HL-60/S4 treated with phorbol 12-myristate 13-acetate at 8.2 ng/mL for 4 days and 3 days (cell line): ENCODE results near the gene CEP112.

Experiments used
- in situ Hi-C: fragments of 300-500 bp; cut with MboI; formaldehyde crosslinking; loops from 2 replicates; pipeline ENCODE4 v1.15.0; 2022; ENCODE audit warnings: low sequenced_read_pairs

The CEP112 gene

DNA sequence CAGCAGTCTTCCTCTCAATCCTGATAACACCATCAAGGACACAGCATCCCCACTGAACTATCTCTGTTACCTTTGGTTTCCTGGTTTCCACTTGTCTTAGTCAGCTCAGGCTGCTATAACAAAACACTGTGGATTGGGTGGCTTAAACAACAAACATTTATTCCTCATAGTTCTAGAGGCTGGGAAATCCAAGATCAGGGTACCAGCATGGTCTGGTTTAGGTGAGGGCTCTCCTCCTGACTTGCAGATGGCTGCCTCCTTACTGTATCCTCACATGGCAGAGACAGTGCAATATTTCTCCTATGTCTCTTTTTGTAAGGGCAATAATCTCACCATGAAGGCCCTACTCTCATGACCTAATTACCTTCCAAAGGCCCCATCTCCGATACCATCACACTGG is 527.2 kb downstream of the CEP112 start:
- in situ Hi-C loops = no loop called here

DNA sequence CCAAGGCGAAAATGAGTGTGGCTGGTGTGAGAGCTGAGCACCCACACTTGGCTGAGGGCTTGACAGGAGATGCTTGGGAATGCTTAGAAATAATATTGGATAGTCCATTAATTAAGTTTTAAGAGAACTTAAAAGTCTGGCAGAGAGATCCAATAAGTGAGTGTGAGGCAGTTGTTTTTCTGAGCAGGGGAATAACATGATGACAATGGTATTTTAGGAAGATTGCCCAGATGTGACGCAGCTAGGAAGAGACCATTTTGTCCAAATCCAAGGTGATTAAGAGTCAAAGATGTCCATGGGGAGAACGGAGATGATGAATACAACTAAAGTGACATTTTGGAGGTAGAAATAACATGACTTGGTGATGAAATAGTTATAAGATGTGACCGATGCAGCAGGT is 527.7 kb downstream of the CEP112 start:
- in situ Hi-C loops = no loop called here

DNA sequence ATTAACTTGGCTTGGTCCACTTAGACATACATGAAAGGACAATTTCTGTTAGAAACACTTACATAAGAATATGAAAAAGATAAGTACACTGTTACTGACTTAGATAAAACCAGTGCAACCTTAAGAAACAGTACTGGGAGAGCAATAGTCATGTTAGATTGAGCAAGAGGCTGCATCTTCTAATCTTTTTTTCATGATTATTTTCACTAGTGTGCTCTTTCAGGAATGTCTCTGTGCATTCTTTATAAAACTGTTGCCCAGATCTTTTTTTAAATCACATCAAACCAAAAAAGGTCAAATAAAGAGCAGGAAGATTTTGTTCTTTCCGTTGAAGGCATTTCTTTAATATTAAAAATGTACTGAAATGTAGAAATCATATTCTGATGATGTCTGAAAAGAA is 529.7 kb downstream of the CEP112 start:
- in situ Hi-C loops = no loop called here

DNA sequence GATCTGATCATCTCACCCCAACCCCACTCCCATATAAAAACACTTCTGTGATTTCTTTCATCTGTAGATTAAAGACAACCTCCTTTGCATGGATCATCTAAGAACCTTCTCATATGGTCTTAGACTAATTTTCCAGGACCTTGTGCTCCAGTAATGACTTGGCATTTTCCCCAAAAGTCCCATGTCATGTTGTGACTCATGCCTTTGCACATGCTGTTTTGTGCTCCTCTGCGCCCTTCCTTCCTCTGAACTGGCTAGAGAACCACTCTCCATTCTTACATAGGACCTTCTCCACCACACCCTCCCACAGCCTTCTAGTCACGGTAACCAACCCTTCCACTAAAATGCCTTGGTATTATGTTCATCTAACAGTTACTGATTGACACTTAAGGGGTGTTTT is 531.0 kb downstream of the CEP112 start:
- in situ Hi-C loops = no loop called here

DNA sequence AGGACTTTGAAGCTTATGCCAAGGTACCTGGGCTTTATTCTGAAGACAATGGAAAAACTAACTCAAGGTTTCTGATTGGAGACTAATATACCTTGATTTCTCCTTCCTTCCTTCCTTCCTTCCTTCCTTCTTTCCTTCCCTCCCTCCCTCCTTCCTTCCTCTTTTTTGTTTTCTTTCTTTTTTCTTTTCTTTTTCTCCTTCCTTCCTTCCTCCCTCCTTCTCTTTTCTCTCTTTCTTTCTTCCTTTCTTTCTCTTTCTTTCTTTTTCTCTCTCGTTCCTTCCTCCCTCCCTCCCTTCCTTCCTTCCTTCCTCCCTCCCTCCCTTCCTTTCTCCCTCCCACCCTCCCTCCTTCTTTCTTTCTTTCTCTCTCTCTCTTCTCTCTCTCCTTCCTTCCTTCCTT is 531.9 kb downstream of the CEP112 start:
- in situ Hi-C loops = no loop called here

DNA sequence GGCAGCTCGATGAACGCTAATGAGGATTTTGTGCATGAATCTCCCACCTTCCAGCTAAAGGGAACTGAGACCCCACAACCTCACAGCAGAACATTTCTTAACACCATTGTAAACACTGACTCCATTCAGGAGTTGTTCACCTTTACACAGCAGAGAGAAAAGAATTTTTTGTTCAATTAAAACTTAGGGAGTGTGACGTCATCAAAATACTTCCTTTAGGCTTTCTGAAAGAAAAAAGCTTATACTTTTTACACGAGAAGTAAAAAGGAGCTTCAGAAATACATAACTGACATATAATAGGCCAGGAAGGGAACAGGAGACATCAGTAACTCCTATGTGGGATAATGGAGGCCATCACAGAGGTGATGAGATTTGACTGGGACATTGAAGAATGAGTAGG is 532.4 kb downstream of the CEP112 start:
- in situ Hi-C loops = no loop called here

DNA sequence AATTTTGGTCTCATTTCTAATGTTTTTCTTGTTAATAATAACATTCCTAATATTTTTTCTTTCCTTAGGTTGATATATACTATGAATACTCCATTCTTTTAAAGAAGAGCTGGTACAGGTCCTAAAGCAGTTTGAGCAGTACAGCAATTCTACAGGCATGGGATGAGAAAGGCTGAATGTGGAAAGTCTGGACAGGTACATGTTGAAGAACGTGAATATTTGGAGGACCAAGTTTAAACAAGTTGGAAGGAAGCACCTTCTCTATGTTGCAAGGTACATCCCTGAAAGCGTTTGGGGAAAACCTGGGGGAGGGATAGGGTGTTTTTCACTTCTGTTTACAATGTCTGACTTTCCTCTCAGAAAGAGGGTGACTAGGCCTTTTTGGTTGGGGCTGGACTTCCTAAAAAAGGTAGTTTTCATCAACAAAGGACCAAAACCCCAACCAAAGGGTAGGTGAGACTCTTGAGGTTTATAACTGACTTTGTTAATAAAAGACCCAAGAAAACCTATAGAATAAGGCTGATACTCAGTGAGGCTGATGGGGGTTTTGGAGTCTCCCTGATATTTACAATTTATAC is 534.6 kb downstream of the CEP112 start:
- in situ Hi-C loops = no loop called here

DNA sequence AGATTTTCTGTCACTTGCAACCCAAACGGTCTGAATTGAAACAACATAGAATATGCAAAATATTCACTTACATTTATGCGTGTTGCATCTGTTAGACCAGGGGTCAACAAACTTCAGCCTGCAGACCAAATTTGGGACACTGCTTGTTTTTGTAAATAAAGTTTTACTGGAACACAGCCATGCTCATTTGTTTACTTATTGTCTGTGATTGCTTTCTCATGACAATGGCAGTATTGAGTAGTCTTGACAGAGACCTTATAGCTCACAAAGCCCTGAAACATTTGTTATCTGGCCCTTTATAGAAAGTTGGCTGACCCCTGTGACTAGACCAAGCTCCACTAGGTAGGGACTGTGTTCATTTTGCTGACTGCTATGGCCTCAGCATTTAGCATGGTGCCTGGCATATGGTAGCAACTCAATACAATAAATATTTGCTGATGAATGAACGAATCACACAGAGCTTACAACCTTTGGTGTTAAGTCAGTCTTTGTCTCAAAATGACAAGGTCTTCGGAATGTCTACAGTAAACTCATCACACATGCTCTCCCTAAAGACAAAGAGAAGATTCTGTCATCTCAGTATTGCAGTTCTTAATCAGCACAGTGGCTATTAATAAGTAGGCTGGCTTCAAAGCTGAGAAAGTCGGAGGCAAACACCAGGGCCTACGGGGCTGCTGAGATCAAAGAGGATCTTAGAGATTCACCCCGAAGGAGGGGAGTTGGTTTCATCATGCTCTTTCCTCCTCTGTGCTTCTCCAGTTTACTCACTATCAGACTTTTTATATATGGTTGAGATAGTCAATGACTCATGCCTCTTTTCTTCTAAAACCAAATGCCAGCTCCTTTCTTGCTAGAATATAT is 535.3 kb downstream of the CEP112 start:
- in situ Hi-C loops = no loop called here

DNA sequence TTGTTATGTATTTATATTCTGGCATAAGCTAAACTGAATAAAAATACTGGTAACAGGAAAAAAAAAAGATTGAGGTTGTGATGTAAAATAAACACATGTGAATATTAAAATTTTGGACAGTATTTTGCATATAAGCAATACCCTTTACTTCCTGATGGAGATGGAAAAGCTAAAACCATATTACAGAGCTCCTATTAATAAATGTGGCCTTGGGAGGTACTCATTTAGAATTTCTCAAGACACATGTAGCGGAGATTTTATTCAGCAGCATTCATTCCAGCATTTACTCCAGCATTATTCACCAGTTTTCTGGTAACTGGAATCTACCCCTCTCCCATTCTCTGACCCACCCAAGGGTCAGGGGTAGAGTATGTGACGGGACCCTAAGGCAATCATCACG is 536.2 kb downstream of the CEP112 start:
- in situ Hi-C loops = no loop called here

DNA sequence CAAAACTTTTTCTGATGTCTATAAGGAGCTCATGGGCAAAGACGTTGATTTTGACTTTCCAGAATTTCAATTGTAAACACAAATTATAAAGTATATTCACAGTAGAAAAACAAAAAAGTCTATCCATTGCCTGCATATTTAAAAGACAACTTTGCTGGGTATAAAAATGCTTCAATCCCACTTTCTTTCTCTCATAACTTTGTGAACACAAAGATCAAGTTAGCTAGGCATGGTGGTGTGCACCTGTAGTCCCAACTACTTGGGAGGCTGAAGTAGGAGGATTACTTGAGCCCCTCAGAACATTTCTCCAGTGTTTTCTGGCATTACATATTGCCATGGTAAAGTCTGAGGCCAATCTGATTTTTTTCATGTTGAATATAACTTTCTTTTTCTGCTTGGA is 547.4 kb downstream of the CEP112 start:
- in situ Hi-C loops = no loop called here

DNA sequence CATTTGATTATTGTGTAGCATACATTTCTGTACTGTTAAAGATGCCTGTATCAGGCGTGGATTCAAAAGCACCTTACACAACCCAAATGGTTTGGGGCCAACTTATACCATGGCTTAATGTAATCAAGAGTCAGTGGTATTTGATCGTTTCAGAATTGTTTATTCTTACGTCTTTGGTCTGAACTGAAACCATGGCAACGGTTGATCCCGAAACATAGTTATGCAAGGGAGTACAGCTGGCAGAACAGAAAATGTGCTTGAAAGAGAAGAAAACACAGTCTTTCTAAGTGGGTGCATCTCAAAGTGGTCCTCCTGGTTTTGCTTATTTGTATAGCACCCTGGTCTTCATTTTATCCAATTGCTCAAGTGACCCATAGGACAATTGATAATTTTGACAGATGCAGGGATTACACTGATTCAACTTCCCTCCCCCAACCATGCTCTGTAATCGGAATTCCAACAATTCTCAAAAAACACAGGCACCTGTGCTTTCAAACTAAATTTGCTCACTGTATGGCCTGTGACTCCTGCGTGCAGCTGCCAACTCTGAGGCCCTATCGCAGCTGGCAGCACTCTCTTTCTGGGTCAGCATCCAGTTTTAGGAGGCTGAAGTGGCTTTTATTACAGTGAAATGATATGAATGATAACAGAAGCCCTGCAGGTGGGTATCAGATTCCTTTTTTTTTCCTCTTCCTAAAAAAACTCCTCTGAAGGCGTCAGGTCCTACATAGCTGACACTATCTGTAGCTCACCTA is 553.5 kb downstream of the CEP112 start:
- in situ Hi-C loops = no loop called here

DNA sequence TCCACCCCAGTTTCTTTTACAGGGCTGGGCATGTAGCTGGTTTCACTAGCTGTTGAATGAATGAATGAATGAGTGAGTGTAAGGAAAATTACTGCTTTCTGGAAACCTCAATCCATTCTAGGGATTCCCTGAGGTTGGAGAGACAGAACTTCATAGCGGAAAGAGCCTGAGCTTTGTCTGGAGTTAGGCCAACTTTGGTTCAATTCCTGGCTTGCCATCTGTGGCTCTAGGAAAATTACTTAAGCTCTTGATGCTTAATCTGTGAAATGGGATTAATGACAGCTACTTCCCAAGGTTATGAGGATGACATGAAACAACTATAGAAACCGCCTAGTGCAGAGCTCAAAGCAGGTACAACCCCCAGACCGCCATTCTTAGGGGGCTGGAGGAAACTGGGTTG is 554.1 kb downstream of the CEP112 start:
- in situ Hi-C loops = no loop called here

DNA sequence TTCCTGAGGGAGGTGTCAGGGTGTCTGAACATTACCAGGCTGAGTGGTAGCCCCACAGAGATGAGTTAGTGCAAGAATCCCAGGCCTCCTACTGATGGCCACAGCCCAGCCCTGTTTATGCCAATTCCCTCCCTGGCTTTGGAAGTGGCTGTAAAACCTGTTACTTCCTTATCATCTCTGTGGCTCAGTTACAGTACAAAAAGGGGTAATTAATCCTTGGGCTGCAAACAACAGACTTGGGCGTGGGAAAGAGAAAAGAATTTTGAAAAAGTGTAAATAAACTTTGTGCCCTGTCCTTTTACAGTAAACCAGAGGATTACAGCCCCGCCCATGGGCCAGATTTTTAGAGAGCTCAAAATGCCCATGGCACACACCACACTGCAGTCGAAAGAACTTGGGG is 557.4 kb downstream of the CEP112 start:
- in situ Hi-C loops = no loop called here

DNA sequence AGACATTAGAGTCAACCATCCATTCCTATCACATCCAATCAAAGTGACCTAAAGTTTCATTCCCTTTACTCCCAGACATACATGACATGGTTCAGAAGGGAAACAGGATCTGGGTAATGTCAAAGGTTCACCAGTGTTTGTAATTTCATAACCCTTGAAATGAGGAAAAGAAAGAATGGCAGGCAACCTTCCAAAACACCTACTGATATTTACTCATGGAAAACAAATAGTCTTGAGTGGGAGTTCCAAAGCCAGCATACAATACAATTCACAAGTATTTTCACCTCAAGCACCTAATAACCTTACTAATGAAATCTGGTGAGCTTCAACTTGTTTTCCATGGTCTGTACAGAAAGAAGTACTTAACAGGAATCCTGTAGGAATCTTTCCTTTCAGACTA is 557.9 kb downstream of the CEP112 start:
- in situ Hi-C loops = no loop called here

DNA sequence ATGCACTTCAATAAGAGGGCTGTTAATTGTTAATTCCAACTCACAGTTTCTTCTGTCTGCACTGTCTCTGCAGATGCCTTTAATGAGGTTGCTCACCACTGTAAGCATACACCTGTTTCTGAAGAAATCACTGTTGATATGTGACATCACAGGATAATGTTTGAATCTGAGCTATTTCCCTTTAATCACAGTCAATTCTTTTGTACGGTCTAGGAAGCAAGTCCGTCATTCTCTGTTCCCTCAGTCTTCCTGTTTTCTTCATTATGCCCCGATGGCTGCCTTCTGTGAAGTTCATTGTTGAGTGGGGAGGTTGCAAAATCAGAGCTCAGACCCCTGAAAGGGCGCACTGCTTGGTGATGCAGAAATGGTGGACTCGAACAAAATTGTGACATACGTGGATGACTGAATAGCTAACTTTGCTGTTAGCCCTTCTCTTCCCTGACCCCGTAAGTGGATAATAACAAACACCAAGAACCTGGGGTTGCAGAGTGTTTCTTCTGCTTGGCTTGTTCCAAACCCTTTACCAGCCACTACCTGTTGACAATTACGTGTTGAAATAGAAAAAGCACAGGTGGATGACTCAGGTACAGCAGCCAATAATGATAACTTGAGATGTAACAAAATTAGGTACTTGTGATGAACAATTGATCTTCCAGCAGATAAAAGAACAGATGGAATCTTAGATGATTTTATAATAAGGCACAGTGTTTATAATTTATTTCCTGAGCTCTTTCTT is 558.6 kb downstream of the CEP112 start:
- in situ Hi-C loops = no loop called here

DNA sequence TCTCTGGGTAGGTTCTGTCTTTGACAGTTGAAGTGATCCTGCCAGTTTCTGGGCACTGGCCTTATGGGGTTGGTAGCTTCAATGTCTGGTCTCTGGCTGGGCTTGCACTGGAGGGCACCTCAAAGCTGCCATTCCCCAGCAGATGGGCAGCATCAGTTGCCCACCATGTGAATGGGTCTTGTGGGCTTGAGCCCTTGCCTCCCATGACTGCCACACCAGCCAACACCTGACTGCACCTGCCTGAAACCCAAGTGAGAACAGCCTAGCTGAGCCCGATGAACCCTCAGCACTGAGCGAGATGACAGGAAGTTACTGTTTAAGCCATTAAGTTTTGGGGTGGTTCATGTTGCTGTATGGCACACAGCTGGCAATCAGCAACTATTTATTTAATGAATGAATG is 561.4 kb downstream of the CEP112 start:
- in situ Hi-C loops = no loop called here

DNA sequence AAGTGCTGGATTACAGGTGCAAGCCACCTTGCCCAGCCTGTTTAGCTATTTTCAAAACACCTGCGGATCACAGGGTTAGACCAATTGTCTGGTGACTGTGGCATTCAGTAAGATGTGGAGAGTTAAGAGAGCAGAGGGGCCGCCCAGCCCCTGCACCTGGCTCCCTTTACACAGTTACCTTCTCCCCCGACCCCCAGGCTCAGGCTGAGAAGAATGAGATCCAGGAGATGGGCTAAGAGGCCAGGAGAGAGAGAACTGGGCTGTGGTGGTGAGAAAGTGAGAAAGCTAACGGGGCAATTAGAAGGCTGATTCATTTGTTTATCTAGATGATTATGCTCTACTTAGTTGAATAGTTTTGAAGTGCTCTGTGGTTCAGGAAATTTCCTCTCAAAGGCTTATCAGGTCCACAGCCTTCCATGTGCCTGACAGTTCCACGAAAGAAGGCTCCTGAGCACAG is 562.7 kb downstream of the CEP112 start:
- in situ Hi-C loops = no loop called here

DNA sequence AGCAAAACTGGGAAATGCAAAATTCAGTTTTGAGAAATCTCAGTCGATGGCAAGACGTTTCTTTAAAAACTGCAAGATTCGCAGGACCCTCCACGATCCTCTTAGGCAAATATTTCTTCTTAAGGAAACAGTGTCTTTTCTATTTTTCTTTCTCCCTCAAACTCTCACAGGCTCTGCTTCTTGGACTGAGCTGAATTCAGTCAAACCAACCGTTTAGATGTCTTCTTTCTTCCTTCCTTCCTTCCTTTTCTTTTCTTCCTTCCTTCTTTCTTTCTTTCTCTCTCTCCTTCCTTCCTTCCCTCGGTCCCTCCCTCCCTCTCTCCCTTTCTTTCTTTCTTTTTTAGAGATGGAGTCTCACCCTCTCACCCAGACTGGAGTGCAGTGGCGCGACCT is 563.3 kb downstream of the CEP112 start:
- in situ Hi-C loops = no loop called here

DNA sequence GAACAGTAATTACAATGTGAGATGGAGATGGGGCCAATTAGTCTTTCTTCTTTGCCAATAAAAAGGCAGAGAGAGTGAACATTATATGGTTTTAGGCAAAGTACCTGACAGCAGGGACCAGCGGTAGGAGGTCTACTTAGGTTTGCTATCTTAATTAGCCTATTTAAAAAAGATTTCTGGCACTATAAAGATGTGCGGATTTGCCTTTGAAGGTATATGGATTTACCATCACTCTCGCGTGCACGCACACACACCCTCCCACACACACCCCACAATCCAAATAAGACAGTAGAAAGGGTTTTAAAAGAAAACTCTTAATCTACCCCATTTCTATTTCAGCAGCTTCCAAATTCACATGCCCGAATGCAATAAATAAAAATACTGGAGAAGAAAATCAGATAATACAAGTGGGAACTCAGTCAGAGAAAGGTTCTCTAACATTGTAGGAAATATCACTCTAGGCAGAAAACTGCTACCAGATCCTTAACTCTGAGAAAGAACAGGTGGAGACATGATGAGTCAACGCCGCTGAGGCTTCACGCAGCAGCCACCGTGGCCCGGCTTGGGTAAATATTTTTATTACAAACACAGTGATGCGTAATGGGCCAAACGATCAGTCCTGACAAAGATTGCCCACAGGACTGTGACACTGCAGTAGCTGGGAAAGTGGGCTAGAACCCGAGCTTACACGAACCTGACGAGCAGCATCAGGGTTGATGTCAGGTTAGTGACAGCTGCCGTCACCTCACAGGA is 563.9 kb downstream of the CEP112 start:
- in situ Hi-C loops = no loop called here

DNA sequence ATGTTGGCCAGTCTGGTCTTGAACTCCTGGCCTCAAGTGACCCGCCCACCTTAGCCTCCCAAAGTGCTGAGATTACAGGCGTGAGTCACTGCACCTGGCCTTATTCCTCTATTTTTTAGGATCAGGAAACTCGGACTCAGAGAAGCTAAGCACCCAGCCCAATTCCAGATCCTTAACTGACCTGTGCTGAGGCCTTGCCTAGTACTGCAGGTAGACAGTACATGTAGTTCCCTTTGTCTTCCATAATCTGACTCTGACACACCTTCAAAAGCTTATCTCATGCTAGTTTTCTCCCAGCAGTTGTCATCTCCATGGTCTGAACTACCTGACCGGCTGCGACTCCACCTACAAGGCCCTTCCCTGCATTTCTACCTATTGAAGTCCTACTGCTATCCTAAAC is 564.8 kb downstream of the CEP112 start:
- in situ Hi-C loops = no loop called here

DNA sequence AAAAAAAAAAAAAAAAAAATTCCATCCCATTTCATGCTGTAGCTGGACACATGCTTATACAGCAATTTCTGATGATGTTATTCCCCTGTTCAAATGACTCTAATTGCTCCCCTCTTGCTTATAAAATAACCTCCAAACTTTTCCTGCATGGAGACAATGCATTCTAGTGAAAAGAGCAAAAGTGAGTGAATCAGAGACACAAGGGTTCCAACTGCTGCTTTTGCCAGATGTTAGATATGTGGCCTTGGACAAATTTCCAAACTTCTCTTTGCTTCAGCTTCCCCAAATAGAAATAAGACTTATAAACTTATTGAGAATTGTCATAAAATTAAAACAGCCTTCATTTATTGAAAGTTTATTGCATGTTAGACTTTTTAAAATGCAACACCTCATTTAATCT is 565.5 kb downstream of the CEP112 start:
- in situ Hi-C loops = no loop called here
